ENCODE measurements around the gene PDCD7.
"Not testable (repeated sequence)": the region's sequence is repeated elsewhere in the genome, so short reads cannot be mapped to it uniquely, and the experiment has no call there.

PDCD7 gene

GRCh38 chr15:65133548-65134200, at the start of gene PDCD7:
PDCD7 (minus strand) TSS chr15:65133808; CDS start chr15:65133781, 27 bp downstream.
- DNase-seq, result peak; percentile 89

GRCh38 chr15:65182538-65182937, 48.9 kb upstream of the PDCD7 start:
- no peak for DNase-seq

GRCh38 chr15:65181582-65182353, 48.2 kb upstream of the PDCD7 start:
- not testable (repeated sequence) for DNase-seq

- no peak for DNase-seq
These were observed 46.6 kb upstream of the PDCD7 start for GRCh38 chr15:65180167-65180566.

DNA sequence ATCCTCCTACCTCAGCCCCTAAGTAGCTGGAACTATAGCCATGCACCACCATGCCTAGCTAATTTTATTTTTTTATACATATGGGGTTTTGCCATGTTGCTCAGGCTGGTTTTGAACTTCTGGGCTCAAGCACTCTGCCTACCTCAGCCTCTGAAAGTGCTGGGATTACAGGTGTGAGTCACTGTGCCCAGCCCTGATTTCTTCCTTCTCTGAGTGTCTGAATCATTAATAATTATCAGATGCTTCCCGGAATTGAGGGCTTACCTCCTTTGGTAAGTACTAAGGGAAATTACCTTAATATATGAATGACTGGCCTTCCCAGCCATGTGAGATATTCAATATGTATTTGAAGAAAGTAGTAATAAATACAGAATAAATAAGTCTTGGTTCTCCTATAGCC, 44.3 kb upstream of the PDCD7 start:
- DNase-seq, result no peak

DNA sequence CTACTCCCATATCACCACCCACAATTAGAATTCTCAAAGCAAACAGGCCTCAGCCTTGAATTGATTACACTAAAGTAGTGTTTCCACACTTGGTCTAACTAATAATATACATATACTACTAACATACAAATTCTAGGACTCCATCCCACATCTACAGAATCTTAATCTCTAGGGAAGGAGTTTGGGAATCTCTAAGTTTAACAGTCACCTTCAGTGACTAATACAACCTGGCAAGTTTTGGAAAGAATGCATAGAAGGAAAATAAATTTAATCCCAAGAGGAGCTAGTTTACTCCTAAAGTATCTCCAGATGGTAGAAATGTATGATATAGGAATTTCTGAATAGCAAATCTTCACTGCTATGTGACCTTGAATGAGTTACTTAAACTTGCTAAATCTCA, 42.4 kb upstream of the PDCD7 start:
- no peak for DNase-seq

- no peak for DNase-seq
These were observed 41.9 kb upstream of the PDCD7 start for GRCh38 chr15:65175511-65175910.

- DNase-seq, result no peak
These were observed 40.9 kb upstream of the PDCD7 start for GRCh38 chr15:65174509-65174908.

- no peak for DNase-seq
These were observed 38.9 kb upstream of the PDCD7 start for GRCh38 chr15:65172531-65172930.

DNA sequence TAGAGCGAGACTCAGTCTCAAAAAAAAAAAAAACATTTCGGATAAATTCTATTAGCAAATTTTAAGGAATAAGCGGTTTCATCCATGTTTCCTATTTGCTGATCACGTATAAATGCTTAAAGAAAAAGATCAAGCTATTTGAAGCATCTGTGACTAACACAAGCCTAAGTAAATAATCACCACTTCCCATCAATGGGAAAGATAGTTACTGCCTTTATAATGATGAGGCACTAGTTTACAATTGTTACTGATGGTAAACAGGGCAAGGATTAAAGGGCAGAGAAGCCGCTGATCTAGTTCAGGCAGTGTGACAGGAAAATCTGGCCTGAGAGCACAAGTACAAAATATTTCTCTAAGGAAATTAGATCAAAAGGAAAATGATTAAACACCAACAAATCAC, 37.8 kb upstream of the PDCD7 start:
- DNase-seq, result no peak

DNA sequence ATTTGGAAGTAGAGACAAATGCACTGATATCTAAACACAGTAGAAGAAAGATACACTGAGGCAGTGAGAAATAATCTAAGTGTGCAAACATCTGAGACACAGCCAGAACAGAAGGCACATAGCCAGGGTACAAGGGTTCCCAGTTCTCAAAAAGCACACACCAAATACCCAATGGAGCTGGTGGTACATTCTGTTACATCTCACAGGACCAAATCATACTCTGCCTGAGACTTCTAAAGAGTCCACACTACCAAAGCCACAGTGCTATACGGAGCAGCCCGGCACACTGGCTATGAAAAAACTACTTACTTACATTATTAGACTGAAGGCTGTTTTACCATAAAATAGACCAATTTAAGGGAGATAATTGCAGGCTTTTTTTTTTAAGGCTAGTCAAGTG, 32.3 kb upstream of the PDCD7 start:
- no peak for DNase-seq

GRCh38 chr15:65164139-65164538, 30.5 kb upstream of the PDCD7 start:
- DNase-seq, result no peak

GRCh38 chr15:65163041-65163440, 29.4 kb upstream of the PDCD7 start:
- DNase-seq, result no peak

DNA sequence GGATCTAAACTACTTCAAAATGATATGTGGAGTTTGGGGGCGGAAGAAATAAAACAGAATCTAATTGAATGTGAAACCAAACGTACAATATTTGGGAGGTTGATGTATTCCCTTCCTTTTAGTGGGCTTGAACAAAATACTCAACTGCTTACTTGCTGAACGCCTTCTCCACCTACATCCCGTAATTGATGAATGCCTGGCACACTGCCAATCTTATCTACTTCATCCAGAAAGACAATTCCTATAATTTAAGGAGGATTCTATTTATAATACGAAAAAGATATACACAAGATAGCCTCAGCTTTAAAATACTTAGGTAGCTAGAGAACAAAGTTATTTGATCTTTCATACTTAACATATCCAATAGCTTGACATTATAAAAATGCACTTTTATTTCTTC, 23.1 kb upstream of the PDCD7 start:
- DNase-seq, result no peak

DNA sequence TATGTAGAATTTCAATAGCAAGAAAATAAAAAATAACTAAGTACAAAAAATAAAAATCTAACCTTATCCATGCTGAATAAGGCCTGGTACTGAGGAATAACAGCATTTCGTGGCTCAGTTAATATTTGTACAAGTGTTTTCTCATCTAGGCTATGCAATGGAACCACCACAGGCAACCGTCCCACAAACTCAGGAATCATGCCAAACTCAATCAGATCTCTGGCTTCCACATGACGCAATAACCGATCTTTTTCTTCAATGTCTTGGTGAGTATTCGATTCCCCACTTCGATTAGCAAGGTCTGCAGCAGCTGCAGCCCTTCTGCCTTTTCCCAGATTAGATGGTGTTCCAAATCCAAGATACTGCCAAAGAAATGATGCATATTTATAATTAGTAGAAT, 21.1 kb upstream of the PDCD7 start:
- no peak for DNase-seq

- no peak for DNase-seq
These were observed 14.3 kb upstream of the PDCD7 start for GRCh38 chr15:65147902-65148301.

DNA sequence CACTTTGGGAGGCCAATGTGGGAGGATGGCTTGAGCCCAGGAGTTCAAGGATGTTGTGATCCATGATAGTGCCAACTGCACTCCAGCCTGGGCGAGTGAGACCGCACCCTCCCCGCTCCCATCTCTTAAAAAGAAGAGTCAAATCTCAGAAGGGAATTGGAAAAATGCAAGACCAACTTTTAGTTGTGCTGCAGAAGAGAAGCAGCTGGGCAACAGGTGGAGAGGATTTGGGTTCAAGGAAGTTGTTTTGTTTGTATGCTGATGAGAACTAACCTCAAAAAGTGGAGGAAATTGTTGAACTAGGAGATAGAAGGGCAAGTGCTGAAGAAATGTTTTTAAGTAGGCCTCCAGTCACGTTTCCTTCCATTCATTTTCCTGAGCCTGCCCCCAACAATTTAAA, 12.8 kb upstream of the PDCD7 start:
- DNase-seq, result no peak

DNA sequence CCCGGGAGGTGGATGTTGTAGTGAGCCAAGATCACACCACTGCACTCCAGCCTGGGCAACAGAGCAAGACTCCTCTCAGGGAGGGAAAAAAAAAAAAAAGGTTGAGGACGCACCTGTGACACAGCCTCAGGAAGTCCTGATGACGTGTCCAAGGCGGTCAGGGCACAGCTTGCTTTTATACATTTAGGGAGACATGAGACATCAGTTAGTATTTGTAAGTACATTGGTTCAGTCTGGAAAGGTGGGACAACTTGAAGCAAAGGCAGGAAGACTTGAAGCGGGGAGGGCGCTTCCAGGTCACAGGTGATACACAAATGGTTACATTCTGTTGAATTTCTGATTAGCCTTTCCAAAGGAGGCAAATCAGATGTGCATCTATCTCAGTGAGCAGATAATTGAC, 5.0 kb upstream of the PDCD7 start:
- DNase-seq, result not testable (repeated sequence)

DNA sequence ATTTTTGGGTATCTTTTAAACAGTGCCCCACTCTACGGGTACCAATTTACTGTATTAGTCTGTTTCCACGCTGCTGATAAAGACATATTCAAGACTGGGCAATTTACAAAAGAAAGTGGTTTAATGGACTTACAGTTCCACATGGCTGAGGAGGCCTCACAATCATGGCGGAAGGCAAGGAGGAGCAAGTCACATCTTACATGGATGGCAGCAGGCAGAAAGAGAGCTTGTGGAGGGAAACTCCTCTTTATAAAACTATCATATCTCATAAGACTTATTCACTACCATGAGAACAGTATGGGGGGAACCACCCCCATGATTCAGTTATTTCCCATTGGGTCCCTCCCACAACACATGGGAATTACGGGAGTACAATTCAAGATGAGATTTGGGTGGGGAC, 4.3 kb upstream of the PDCD7 start:
- DNase-seq, result not testable (repeated sequence)

DNA sequence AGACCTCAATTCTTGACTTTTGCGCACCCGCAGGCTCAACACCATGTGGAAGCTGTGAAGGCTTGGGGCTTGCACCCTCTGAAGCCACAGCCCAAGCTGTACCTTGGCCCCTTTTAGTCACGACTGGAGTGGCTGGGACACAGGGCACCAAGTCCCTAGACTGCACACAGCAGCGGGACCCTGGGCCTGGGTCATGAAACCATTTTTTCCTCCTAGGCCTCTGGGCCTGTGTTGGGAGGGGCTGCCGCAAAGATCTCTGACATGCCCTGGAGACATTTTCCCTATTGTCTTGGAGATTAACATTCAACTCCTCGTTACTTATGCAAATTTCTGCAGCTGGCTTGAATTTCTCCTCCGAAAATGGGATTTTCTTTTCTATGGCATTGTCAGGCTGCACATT, 3.5 kb upstream of the PDCD7 start:
- DNase-seq, result not testable (repeated sequence)

GRCh38 chr15:65134538-65134937, 930 bp upstream of the PDCD7 start:
- no peak for DNase-seq

- no peak for DNase-seq
These were observed 595 bp downstream of the PDCD7 start for GRCh38 chr15:65132878-65133547.

DNA sequence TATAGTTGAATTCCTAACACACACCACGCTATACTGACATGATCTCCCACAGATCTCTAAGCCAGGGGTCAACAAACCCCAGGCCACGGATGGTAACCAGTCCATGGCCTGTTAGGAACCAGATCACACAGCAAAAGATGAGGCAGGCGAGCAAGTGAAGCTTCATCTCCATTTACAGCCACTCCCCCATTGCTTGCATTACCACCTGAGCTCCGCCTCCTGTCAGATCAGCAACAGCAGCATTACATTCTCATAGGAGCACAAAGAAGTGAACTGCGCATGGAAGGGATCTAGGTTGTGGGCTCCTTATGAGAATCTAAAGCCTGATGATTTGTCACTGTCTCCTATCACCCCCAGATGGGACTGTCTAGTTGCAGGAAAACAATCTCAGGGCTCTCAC, 2.7 kb downstream of the PDCD7 start:
- no peak for DNase-seq

DNA sequence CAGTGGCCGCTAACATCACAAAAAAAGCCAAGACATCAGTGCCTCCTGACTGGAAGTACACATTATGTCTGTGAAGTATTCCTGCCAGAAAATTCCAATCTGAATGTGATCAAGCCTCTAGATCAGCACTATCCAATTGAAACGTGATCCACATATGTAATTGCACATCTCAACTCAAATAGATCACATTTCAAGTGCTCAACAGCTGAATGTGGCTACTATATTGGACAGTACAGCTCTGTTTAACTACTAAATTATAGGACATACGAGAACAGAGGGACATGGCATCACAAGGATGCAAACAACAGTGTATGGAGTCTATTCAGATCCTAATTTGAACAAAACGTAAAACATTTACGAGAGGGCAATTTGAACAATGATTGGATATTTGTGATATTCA, 18.1 kb downstream of the PDCD7 start:
- no peak for DNase-seq
